Testis (tissue), 2 donors: Measurements from ENCODE around the gene SYT5.

Source experiments
- CTCF ChIP-seq, 3 experiments: fragments of 450-650 bp in 2 of 3; fragments of 200-600 bp in 1 of 3; sonication (generic) in 1 of 3; IDR thresholded peaks; one replicate each; pipeline ENCODE4 v1.5.1; 2016 to 2019; ENCODE audit warnings: antibody characterized with exemption in 3 of 3, mild to moderate bottlenecking in 2 of 3, moderate library complexity in 1 of 3
- POLR2A ChIP-seq: fragments of 450-650 bp; IDR thresholded peaks from one replicate; pipeline ENCODE4 v1.6.1; 2017; ENCODE audit warnings: antibody characterized with exemption, mild to moderate bottlenecking, moderate library complexity

GRCh38 chr19:55146705-55147273, 33.3 kb downstream of the SYT5 start:
- no peak for TF ChIP-seq CTCF (IDR thresholded peaks at IDR 0.05)
- TF ChIP-seq POLR2A = no peak
